ENCODE measurements around the gene FIZ1. TPM values are rescaled to one million over a fixed set of nuclear protein-coding genes. Genes with fewer than 3 reads are reported as not detected.

The FIZ1 gene
- total RNA-seq, 1 experiment from 2014 or later: 6.3 TPM

GRCh38 chr19:55542292-55542855 lies 56.9 kb downstream of the FIZ1 start:
- DNase-seq (ENCODE audit: low read depth): no peak

Other genes with a start within 250 kb of the FIZ1 start
- 0.30 TPM in 1 of 2 replicates, not detected in the other for gene COX6B2, start 244.8 kb downstream of the FIZ1 start, total RNA-seq (2014; rRNA removed; shearing (Covaris generic))
- not detected in 2 replicates for gene GARIN5B, start 236.3 kb downstream of the FIZ1 start, total RNA-seq (2014; rRNA removed; shearing (Covaris generic))
- gene IL11, start 229.1 kb downstream of the FIZ1 start, total RNA-seq (2014; rRNA removed; shearing (Covaris generic)): 23.0 and 39.1 TPM in 2 replicates
- 0.22 TPM in 1 of 2 replicates, not detected in the other for gene TMEM190, start 222.7 kb downstream of the FIZ1 start, total RNA-seq (2014; rRNA removed; shearing (Covaris generic))
- 1.1 and 1.2 TPM in 2 replicates for gene TMEM238, start 215.2 kb downstream of the FIZ1 start, total RNA-seq (2014; rRNA removed; shearing (Covaris generic))
- gene RPL28, start 213.6 kb downstream of the FIZ1 start, total RNA-seq (2014; rRNA removed; shearing (Covaris generic)): 452 and 738 TPM in 2 replicates
- gene UBE2S, start 191.7 kb downstream of the FIZ1 start, total RNA-seq (2014; rRNA removed; shearing (Covaris generic)): 192 and 378 TPM in 2 replicates
- gene SHISA7, start 156.2 kb downstream of the FIZ1 start, total RNA-seq (2014; rRNA removed; shearing (Covaris generic)): not detected in 2 replicates
- 123 and 134 TPM in 2 replicates for gene ISOC2, start 137.9 kb downstream of the FIZ1 start, total RNA-seq (2014; rRNA removed; shearing (Covaris generic))
- not detected in 2 replicates for gene C19orf85, start 134.8 kb downstream of the FIZ1 start, total RNA-seq (2014; rRNA removed; shearing (Covaris generic))
- 8.8 and 13.9 TPM in 2 replicates for gene ZNF628, start 122.9 kb downstream of the FIZ1 start, total RNA-seq (2014; rRNA removed; shearing (Covaris generic))
- 14.4 and 26.1 TPM in 2 replicates for gene NAT14, start 114.3 kb downstream of the FIZ1 start, total RNA-seq (2014; rRNA removed; shearing (Covaris generic))
- 1.8 and 7.2 TPM in 2 replicates for gene SSC5D, start 111.1 kb downstream of the FIZ1 start, total RNA-seq (2014; rRNA removed; shearing (Covaris generic))
- gene SBK2, start 62.4 kb downstream of the FIZ1 start, total RNA-seq (2014; rRNA removed; shearing (Covaris generic)): 0.20 TPM in 1 of 2 replicates, not detected in the other
- not detected in 2 replicates for gene SBK3, start 54.0 kb downstream of the FIZ1 start, total RNA-seq (2014; rRNA removed; shearing (Covaris generic))
- 1.6 and 4.3 TPM in 2 replicates for gene ZNF579, start 18.7 kb downstream of the FIZ1 start, total RNA-seq (2014; rRNA removed; shearing (Covaris generic))
- 11.7 and 14.7 TPM in 2 replicates for gene ZNF524, start 771 bp upstream of the FIZ1 start, total RNA-seq (2014; rRNA removed; shearing (Covaris generic))
- gene ZNF865, start 6.1 kb upstream of the FIZ1 start, total RNA-seq (2014; rRNA removed; shearing (Covaris generic)): 1.4 and 2.5 TPM in 2 replicates
- gene ZNF784, start 25.0 kb upstream of the FIZ1 start, total RNA-seq (2014; rRNA removed; shearing (Covaris generic)): 2.2 and 5.1 TPM in 2 replicates
- 18.2 and 20.9 TPM in 2 replicates for gene ZNF580, start 41.5 kb upstream of the FIZ1 start, total RNA-seq (2014; rRNA removed; shearing (Covaris generic))
- gene ZNF581, start 44.1 kb upstream of the FIZ1 start, total RNA-seq (2014; rRNA removed; shearing (Covaris generic)): 12.6 and 15.9 TPM in 2 replicates
- 4.9 and 5.1 TPM in 2 replicates for gene CCDC106, start 48.7 kb upstream of the FIZ1 start, total RNA-seq (2014; rRNA removed; shearing (Covaris generic))
- gene U2AF2, start 55.5 kb upstream of the FIZ1 start, total RNA-seq (2014; rRNA removed; shearing (Covaris generic)): 140 and 148 TPM in 2 replicates
- 27.7 and 102 TPM in 2 replicates for gene EPN1, start 75.7 kb upstream of the FIZ1 start, total RNA-seq (2014; rRNA removed; shearing (Covaris generic))
- gene NLRP9, start 138.9 kb upstream of the FIZ1 start, total RNA-seq (2014; rRNA removed; shearing (Covaris generic)): not detected in 2 replicates
- not detected in 2 replicates for gene RFPL4A, start 159.6 kb upstream of the FIZ1 start, total RNA-seq (2014; rRNA removed; shearing (Covaris generic))
- not detected in 2 replicates for gene RFPL4AL1, start 169.6 kb upstream of the FIZ1 start, total RNA-seq (2014; rRNA removed; shearing (Covaris generic))
- 2.4 and 4.4 TPM in 2 replicates for gene NLRP11, start 232.5 kb upstream of the FIZ1 start, total RNA-seq (2014; rRNA removed; shearing (Covaris generic))
- gene NLRP4, start 237.0 kb upstream of the FIZ1 start, total RNA-seq (2014; rRNA removed; shearing (Covaris generic)): 0.05 TPM in 1 of 2 replicates, not detected in the other